Measurements from ENCODE around the gene NCOR1.
A peak's percentile ranks its signal among the peaks of the same experiment; 100 is the strongest.
"Not testable (repeated sequence)": the region's sequence is repeated elsewhere in the genome, so short reads cannot be mapped to it uniquely, and the experiment has no call there.

NCOR1 gene

DNA sequence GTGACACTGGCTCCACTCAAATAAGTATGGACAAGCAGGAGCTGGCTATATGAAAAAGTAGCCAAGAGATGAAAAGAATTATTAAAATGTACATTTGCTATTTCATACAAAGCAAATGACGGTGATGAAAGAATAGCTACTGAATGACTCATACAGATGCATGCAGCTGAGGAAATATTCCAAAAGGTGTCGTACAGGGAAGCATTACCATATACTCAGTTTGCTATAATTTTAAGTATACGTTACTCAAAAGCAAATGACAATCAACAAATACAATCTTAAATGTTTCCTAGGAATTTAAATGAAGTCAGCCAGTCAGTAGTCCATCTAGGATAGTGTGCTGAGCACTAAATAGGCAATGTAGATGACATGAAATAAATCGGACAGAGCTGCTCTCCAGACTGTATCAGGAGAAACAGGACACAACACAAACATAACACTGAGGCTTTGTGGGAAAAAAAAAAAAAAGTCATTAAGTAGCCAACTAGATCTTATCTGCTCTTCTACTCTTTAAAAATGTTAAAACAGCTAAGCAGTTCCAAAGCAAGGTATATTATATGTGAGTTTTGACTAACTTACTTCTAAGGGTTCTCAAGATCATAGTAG lies 65.0 kb downstream of the NCOR1 start:
- no peak for DNase-seq

DNA sequence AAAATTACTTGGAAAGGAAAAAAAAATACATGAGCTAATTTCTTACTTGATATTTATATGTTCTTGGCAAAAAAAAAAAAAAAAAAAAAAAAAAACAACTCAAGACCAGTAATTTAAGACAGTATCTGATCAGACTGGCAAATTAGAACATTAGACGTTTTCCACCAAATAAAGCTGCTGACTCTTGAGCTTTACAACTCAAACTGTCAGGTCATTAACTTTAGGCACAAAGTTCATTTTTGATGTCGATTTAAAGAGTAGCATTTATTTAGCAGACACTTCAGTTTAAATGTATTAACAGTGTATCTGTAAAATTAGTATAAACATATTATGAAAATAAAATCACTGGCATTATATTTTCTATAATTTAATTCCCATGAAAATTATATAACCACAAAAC lies 66.7 kb downstream of the NCOR1 start:
- no peak for DNase-seq

DNA sequence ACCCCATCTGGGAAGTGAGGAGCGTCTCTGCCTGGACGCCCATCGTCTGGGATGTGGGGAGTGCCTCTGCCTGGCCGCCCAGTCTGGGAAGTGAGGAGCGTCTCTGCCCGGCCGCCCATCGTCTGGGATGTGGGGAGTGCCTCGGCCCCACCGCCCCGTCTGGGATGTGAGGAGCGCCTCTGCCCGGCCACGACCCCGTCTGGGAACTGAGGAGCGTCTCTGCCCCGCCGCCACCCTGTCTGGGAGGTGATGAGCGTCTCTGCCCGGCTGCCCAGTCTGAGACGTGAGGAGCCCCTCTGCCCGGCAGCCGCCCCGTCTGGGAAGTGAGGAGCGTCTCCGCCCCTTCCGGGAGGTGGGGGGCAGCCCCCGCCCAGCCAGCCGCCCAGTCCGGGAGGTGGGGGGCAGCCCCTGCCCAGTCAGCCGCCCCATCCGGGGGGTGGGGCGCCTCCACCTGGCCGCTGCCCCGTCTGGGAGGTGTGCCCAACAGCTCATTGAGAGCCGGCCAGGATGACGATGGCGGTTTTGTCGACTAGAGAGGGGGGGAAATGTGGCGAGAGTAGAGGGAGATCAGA lies 69.9 kb downstream of the NCOR1 start:
- DNase-seq: not testable (repeated sequence)

DNA sequence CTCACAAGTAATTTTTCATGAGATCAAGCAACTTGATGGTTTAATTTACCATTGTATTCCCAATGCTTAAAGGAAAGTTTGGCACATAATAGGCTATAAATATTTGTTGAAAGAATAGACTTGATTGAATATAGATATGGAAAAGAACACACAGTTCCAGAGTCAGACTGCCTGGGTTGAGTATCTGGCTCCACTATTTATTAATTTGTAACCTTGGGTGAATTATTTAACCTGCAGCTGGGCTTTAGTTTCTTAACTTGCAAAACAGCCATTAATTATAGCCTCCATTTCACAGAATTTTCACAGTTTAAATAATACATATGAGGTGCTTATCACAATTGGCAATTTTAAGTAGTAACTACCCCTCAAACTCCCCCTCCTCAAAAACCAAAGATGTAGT lies 73.6 kb downstream of the NCOR1 start:
- no peak for DNase-seq

DNA sequence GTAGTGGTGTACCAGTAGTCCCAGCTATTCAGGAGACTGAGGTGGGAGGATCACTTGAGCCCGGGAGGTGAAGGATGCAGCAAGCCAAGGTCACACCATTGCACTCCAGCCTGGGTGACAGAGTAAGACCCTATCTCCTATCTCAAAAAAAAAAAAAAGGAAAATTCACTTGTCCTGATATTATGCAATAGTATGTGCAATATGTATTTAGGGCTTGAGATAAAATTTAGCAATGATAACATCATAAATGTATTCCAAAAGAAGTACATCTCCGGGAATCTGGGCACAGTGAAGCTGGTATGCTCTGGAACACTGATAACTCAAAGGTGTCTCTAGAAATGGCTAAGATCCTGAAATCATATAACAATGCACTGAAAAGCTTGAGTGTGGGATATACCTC lies 74.5 kb downstream of the NCOR1 start:
- no peak for DNase-seq

DNA sequence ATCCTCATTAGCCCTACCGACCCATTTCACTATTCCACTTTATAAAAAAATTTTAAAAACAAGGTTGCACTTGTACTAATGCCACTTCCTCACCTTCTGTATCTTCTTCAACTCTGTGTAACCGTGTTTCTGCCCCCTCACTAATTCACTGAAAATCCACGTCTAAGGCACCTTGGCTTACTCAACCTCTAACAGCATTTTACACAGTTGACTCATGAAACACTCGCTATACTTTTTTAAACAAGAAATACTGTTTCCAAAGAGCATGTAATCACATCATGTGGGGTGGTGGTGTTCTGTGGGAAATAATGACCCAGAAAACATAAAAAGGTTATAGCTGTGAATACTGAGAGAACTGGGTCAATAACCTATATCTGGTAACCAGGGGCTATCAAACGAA lies 79.9 kb downstream of the NCOR1 start:
- no peak for DNase-seq

DNA sequence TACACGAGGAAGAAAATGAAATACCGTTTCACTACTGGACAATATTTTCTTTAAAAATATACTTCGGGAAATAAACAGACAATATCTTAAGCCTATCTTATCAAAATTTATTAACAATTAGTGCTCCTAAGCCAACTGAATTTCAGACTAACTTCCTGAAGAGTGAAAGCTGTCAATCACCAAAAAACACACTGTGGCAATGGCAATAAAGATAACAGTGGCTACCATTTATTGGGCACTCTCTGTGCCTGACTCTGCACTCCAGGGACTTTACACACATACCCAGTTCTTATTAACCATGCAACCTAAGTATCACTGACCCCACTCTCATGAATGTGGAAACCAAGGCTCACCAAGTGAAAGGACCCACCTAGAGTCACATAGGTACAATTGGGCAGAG lies 83.7 kb downstream of the NCOR1 start:
- no peak for DNase-seq

DNA sequence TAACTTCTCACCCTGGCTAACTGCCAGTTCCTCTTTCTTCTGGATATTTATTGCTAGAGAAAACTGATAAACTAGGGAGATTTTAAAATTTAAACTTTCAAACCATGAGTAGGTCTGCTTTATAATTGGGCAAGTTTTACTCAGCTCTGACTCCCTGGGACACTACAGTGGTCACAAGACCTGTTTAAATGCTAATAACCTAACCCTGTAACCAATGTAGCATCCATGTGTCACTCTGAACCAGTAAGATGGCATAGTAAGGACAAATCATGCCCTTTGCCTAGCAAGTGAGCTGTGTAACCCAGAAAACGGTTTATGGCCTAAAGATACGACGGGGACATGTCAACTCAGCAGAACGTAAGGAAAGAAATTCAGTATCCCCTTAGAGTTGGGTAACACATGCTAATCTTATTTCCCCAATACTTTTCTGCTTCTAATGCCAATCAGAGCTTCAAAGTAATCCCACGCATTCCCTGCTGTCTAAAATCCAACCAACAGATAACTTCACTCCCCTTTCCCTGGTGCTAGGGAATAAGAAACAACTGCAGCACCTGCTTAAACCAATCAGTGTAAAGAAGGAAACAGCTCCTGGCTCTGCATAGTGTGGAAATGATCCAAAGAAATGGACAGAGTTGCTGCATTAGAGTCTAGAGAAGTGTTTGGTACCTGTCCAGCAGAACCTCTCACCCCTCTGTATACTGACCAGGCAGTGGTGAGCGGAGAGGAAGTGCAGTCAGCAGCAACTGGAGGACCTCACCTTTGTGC lies 85.7 kb downstream of the NCOR1 start:
- DNase-seq: no peak

DNA sequence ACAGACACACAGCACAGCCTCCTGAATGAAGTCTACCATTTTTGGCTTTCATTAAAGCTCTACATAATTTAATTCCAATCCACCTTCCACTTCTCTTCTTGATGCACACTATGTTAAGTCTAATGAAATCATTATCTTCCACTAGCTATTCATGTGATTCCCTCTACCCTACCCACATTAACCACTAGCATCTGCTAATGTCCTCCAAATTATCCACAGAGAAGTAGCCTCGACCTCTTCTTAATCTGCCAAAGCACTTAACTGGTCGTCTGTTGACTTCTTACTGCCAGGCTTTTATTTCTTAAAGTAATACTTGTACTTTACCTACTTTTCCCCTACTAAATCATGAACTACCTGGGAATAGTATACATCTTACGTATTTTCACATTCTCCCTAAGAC lies 91.8 kb downstream of the NCOR1 start:
- no peak for DNase-seq

DNA sequence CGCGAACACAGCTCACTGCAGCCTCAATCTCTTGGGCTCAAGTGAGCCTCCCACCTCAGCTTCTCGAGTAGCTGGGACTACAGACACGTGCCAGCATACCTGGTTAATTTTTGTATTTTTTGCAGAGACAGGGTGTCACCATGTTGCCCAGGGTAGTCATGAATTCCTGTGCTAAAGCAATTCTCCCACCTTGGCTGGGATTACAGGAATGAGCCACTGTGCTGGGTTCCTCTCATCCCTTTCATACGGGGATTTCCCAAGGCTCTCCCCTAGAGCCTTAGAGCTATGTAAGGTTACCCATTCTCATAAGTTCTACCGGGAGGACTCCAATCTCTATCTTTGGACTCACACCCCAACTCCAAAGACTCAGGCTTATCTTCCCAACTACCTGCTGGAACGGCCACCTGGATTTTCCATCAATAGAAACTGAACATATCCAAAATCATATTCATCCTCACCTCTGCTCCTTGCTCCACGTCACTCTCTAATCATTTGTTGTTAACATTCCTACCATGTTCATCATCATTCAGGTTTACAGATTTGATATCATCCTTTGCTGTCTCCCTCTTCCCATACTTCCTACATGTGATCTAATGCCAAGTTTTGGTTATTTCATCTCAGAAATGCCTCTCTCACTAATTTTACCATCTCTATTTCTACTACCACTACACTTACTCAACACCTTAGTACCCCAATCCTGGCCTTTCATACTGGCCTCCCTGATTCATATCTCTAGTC lies 92.5 kb downstream of the NCOR1 start:
- no peak for DNase-seq

DNA sequence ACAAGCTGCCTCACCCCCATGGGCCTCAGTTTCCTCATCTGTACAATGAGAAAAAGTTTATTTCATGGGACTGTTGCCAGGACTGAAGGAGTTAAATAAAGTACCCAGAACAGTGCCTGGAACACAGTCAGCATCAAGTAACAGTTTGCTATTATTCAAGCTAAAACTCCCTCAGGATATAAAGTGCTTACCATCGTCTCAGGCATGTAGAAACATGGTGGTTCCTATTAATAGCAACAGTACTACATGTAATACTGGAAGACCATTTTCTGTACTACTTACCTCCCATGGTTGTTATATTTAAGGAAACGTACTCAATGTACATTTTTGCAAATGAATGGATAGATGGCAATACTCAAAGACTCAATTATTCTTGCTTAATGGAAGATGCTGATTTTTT lies 93.4 kb downstream of the NCOR1 start:
- no peak for DNase-seq

DNA sequence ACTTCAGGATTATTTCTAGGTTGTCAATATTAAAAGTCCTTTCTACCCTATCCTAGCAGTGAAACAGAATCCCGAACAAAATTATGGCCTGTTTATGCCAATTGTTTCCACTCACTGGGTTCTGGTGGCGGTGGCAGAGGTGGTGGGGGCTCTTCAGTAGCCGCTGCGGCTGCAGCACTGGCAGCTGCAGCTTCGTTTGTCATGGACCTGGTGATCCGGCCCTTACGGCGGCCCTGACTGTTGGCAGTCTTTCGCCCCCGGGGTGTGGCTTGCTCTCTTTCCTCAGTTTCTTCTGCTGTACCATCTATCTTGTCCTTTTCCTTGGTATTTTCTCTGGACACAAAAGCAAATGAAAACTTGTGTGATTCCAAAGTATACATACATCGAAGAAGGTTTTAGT lies 94.4 kb downstream of the NCOR1 start:
- peak in 5 of 56 donors; percentile 2 to 26 (median 8) for DNase-seq

DNA sequence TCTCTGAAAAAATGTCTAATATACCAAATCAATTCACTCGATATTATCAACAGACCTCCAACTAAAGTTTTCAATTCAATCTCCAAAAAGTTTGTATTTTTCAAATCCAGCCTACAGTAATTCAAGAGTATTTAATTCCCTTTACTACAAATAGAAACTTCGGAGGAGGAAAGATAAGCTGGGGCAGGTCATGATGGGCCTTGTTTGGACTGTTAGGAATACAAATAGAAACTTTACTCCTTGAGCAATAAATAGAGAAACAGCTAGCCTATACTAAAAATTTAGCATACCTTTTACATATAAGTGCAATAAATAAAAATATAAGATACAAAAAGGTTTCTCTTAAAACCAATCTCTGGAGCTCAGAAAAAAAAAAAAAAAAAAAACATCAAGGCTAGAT lies 98.2 kb downstream of the NCOR1 start:
- no peak for DNase-seq

DNA sequence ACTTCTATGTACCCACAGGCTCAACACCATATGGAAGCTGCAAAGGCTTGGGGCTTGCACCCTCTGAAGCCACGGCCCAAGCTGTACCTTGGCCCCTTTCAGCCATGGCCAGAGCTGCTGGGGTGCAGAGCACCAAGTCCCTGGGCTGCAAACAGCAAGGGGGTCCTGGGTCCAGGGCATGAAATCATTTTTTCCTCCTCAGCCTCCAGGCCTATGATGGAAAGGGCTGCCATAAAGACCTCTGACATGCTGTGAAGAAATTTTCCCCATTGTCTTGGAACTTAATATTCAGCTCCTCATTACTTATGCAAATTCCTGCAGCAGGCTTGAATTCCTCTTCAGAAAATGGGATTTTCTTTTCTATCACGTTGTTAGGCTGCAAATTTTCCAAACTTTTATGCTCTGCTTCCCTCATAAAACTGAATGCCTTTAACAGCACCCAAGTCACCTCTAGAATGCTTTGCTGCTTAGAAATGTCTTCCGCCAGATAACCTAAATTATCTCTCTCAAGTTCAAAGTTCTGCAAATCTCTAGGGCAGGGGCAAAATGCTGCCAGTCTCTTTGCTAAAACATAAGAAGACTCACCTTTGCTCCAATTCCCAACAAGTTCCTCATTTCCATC lies 100.1 kb downstream of the NCOR1 start:
- DNase-seq: not testable (repeated sequence)

DNA sequence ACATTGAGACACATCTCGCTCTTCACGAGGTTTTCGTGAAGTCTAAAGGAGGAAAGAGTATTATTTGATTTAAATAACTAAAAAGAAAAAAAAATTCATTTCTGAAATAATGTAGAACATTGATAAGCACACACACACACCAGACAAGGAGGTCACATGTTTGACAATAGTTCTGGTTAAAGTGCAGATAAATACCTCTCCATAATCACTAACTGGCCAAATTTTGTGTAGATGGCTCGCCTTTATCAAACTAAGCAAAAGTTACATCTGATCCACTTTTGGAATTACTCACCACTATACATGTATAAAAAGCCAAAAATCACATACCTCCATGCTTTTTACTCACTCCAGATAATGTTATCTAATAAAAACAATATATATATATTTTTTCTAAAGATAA lies 106.5 kb downstream of the NCOR1 start:
- DNase-seq: no peak

DNA sequence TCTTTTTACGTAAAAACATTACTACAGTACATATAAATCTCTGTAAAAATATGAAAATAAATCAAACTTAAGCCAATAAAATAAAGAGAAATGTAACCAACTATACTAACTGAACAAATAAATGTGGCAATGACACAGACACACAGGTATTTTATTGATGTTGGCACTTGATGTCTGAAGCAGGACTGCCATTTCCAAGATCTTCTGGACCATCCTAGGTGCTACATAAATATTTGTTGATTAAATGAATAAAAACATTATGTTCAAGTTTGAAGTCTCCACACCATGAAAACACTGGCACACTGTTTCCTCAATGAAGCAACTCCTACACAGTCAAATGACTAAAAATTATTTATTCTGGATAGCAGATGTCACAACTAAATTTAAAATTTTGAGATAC lies 106.9 kb downstream of the NCOR1 start:
- no peak for DNase-seq

DNA sequence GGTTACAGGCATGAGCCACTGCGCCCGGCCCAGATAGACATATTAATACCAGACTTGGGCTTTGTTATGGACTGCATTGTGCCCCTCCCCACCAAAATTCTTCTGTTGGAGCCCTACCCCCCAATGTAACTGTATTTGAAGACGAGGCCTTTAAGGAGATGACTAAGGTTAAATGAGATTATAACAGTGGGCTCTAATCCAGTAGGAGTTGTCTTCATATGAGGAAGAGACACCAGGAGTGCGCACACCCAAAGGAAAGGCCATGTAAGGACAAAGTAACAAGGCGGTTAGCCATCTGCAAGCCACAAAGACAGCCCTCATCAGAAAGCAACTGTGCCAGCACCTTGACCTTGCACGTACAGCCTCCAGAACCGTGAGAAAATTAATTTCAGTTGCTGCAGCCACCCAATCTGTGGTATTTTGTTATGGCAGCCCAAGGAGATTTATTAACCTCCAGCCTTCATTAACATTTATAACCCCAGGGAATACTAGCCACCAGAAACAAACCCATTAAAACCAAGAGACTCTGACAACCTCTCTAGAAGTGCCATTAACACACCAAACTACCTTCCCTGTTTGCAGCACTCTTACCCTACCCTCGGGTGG lies 108.1 kb downstream of the NCOR1 start:
- no peak for DNase-seq

DNA sequence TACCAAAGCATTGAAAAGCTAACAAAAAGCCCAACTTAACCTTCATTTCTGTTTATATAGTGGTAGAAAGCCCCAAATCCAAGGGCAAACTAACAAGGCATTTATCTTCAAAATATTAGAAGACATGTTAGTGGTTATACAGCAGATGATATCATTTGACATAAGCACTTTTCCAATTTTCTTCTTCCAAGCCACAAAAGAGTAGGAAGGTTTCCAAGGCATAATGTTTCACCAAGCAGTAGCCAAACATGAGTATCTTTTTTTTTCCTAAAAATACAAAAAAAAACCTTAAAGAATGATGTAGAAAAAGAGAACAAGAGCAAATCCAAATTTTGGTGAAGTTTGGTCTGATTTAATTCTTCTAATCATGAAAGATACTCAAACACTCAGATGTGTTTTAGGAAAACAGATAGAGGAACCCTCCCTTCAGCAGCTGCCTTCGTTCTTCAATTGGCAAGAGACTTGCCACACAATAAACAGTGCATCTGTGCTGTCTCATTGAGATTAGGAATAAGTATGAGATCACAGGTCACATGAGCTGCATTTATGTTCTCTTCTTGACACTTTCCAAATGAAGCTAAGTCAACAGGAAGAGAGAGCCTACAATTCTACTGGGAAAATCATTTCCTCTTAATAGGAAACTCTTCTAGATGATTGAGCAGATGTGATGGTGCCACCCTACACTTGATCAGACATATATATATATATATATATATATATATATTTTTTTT lies 109.0 kb downstream of the NCOR1 start:
- DNase-seq: peak in 11 of 56 donors; percentile 7 to 61 (median 31)

DNA sequence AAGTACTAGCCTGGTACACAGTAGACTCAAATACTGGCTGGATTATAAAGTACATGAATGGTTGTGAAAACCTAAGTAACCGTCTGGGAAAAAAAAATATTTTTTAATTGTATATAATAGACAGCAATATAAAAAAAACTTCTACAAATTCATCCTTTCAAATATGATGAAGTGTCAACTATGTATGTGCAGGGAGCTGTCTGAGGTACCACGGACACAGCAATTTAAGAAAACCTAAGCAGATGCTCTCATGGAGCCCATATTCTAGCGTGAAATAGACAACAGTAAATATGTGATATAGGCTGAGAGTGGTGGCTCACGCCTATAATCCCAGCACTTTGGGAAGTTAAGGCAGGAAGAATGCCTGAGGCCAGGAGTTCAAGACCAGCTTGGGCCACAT lies 111.1 kb downstream of the NCOR1 start:
- no peak for DNase-seq

DNA sequence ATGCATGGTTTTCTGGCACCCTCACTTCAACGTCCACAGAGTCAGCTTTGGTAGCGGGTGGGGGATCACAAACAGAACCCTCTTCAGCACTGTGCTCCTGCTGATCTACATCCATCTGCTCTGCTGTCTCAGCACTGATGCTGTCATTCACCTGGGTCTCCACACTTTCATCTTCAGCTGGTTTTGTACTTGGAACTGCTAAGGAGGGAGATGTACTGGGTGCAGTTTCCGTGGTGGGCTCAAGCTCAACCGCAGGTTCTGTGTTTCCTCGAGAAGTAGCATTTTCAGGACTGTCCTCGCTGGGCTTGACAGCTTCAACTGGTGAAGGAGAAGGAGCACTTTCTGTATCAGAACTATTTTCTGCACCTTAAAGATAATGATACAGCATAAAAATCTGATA lies 113.9 kb downstream of the NCOR1 start:
- no peak for DNase-seq
